ENCODE data around the gene COL27A1.
A peak's percentile ranks its signal among the peaks of the same experiment; 100 is the strongest.
"Not testable (repeated sequence)": the region's sequence is repeated elsewhere in the genome, so short reads cannot be mapped to it uniquely, and the experiment has no call there.

Gene COL27A1

DNA sequence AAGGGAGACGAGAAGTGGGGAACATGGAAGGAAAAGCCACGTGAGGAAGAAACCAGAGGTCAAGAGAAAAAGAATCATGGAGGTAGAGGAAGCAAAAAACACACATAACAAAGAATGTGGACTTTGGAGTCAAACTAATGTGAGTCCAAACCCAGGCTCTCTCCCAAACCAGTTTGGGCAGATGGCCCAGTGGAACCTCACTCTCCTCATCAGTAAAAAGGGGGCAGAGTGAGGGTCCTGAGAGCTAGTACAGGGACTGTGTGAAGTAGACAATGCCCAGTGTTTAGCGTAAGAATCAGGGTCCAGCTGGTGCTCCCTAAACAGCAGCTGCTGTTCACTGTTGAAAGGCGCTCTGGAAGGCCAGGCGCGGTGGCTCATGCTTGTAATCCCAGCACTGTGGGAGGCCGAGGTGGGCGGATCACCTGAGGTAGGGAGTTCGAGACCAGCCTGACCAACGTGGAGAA lies 173.1 kb downstream of the COL27A1 start:
- DNase-seq; H3K9me3 Mint-ChIP-seq; ATAC-seq; H3K27ac Mint-ChIP-seq; H3K4me1 Mint-ChIP-seq; H3K4me3 Mint-ChIP-seq; H3K36me3 Mint-ChIP-seq (ENCODE audit: low read depth); H3K27me3 Mint-ChIP-seq: not testable (repeated sequence)

DNA sequence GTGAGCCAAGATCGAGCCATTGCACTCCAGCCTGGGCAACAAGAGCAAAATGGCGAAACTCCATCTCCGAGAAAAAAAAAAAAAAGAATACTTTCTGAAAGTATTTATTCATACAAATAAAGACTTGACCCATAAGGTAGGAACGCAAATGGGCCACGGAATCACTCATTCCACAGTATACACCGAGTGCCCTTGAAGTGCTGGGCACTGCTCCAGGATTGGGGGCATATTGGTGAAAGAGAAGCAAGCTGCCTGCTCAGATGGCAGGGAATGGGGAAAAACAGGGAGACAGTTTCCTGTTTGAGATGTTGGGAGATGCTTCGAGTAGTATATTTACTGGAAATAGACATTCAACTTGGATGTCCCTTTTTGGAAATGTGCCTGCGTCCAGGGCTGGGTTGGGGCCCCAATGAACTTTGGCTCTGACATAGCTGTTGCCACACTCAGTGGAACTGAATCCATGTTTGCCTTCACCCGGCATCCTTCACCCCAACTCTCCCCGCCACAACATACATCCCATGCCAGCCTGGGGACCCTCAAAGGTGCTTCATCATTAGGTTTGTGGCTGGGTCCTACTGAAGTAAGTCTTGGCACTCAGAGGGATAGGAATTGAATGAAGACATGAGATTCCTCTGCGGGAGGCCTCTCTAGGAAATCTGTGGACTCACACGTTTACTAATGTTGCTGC lies 173.7 kb downstream of the COL27A1 start:
- H3K4me1 Mint-ChIP-seq; H3K36me3 Mint-ChIP-seq (ENCODE audit: low read depth); ATAC-seq; H3K27ac Mint-ChIP-seq; DNase-seq; H3K27me3 Mint-ChIP-seq; H3K9me3 Mint-ChIP-seq; H3K4me3 Mint-ChIP-seq: not testable (repeated sequence)

DNA sequence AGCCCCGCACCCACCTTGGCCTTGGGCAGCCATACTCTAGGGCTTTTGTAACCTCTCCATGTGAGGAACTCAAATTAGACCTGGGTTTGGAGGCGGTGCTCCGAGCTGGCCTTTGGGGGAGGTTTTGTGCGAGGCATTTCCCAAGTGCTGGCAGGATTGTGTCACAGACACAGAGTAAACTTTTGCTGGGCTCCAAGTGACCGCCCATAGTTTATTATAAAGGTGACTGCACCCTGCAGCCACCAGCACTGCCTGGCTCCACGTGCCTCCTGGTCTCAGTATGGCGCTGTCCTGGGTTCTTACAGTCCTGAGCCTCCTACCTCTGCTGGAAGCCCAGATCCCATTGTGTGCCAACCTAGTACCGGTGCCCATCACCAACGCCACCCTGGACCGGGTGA lies 174.3 kb downstream of the COL27A1 start, which contains the start of gene ORM2:
Gene ORM2, plus strand, starts transcription at position 245 of the 398 bp plus-strand sequence. Its CDS starts 36 bp downstream, at position 281.
- H3K27ac Mint-ChIP-seq, H3K4me3 Mint-ChIP-seq, ATAC-seq: not testable (repeated sequence)

DNA sequence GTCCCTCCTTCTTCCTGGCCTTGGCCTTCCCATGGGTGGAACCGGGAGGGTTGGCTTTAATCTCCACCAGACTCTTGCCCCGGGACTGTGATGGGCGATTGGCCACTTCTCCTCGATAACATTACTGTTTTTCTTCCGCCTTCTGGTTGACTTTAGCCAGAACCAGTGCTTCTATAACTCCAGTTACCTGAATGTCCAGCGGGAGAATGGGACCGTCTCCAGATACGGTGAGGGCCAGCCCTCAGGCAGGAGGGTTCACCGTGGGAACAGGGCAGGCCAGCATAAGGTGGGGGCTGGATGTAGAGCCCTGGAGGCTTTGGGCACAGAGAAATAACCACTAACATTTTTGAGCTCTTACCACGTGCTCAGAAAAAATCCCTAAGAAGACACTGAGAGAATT lies 175.3 kb downstream of the COL27A1 start:
- peaks cover 9% of the 10 kb centered on the region for H3K36me3 Mint-ChIP-seq (ENCODE audit: low read depth)

More for the DNA sequence above, 174.3 kb downstream of the COL27A1 start, which contains the start of gene ORM2:
- H3K9me3 Mint-ChIP-seq; H3K4me1 Mint-ChIP-seq; H3K27me3 Mint-ChIP-seq; DNase-seq; H3K36me3 Mint-ChIP-seq (ENCODE audit: low read depth): not testable (repeated sequence)

DNA sequence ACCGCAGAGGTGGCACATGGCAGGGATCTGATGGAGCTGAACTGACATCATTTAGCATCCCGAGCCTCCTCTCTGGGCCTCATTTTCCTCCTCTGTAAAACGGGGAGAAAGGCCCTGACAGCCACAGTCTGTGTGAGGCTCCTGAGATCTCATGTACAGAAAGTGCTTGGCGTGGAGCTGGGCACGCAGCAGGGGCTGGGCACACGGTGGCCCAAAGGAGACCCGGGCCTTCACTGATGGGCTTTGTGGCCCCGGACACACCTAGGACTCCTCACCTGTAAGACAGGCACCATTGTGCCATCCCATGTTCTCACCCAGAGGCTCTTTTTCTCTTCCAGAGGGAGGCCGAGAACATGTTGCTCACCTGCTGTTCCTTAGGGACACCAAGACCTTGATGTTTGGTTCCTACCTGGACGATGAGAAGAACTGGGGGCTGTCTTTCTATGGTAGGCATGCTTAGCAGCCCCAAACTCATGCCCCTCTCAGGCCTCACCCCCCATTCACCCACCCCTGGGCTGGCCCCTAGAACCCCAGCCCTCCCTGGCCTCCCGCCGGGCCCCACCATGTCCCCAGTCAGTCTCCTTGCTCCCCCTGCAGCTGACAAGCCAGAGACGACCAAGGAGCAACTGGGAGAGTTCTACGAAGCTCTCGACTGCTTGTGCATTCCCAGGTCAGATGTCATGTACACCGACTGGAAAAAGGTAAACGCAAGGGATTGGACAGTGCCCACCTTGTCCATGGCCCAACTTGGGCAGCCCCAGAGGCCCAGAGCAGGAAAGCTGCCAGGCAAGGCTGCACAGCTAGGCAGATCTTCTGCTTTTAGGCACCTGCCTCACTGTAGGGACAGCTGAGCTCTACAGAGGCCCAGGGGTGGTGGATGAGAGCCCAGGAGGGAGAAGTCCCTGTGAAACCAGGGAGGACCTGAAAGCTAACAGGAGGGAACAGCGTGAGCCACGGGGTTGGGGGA lies 176.2 kb downstream of the COL27A1 start:
- not testable (repeated sequence) for H3K9me3 Mint-ChIP-seq, H3K4me1 Mint-ChIP-seq, H3K27me3 Mint-ChIP-seq, H3K27ac Mint-ChIP-seq, H3K4me3 Mint-ChIP-seq, DNase-seq
- H3K36me3 Mint-ChIP-seq (ENCODE audit: low read depth): peaks cover 18% of the 10 kb centered on the region
- peak; percentile 9 for ATAC-seq

More for the DNA sequence above, 175.3 kb downstream of the COL27A1 start:
- ATAC-seq (no peak), DNase-seq (no peak)
- Mint-ChIP-seq H3K27me3 (no peaks in the 10 kb centered on the region), H3K4me1 (peaks cover 8% of the 10 kb centered on the region), H3K9me3 (peaks cover 4% of the 10 kb centered on the region), H3K4me3 (no peak overlapping the region), H3K27ac (no peak overlapping the region)

DNA sequence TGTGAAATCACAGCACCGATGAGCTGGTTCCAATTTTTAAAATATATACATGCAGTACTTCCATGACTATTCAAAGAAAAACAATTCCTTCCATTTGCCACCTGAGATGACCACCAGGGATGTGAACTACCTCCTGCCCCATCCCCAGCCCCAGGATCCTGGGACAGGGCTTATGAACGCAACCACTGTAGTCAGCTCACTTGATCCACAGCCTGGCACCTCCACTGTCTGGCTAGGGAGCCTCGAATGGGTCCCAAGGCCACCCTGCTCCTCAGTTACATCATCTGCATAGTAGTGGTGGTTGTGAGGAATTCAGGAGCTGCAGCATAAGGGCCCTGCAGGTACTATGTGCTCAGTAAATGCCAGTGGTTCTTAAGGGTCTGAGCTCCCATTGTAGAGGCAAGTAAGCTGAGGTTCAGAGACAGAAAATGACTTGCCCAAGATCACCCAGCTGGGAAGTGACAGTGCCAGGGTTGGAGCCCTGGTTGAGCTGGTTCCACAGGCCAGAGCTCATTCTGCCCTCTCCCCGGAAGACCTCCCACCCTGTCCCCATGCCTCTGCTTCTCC lies 177.2 kb downstream of the COL27A1 start:
- peaks cover 26% of the 10 kb centered on the region for H3K36me3 Mint-ChIP-seq (ENCODE audit: low read depth)
- H3K27ac Mint-ChIP-seq: peak overlapping the region; percentile 7
- DNase-seq, ATAC-seq, H3K9me3 Mint-ChIP-seq, H3K27me3 Mint-ChIP-seq, H3K4me1 Mint-ChIP-seq, H3K4me3 Mint-ChIP-seq: not testable (repeated sequence)

DNA sequence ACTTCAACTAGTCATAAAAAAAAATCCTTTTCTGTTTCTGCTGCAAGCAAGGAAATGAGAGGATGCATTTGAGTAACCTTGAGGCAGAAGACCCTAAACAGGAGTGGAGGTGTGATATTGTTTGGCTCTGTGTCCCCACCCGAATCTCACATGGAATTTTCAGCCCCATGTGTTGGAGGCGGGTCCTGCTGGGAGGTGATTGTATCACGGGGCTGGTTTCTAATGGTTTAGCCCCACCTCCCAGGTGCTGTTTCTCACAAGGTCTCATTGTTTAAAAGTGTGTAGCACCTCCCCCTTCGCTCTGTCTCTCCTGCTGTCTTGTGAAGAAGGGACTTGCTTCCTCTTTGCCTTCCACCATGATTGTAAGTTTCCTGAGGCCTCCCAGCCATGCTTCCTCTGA lies 178.4 kb downstream of the COL27A1 start:
- H3K9me3 Mint-ChIP-seq, ATAC-seq, H3K27me3 Mint-ChIP-seq, H3K4me1 Mint-ChIP-seq, H3K4me3 Mint-ChIP-seq, H3K27ac Mint-ChIP-seq, DNase-seq: not testable (repeated sequence)
- H3K36me3 Mint-ChIP-seq (ENCODE audit: low read depth): peaks cover 33% of the 10 kb centered on the region

DNA sequence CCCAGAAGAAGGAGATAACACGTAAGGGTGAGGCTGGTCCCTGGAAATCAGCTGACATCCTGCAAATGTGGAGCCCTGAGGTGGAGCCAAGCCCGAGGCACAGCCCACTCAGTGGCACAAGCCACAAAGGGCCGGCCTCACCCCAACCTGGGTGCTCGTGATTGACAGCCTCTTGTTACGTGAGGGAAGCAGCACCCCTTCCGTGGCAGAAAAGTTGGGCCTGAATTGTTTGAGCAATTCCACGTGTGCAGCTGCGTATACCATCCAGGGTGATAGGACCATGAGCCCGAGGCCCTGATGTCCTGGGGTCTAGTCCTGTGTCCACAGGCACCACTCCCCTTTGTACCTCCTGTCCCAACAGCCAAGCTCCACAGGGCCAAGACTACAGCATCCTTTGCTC lies 179.2 kb downstream of the COL27A1 start:
- DNase-seq (no peak), ATAC-seq (no peak)
- peaks cover 16% of the 10 kb centered on the region for H3K4me1 Mint-ChIP-seq
- peaks cover 4% of the 10 kb centered on the region for H3K9me3 Mint-ChIP-seq
- H3K27ac Mint-ChIP-seq: no peak overlapping the region
- H3K4me3 Mint-ChIP-seq: no peak overlapping the region
- H3K36me3 Mint-ChIP-seq (ENCODE audit: low read depth): peaks cover 38% of the 10 kb centered on the region
- H3K27me3 Mint-ChIP-seq: no peaks in the 10 kb centered on the region

DNA sequence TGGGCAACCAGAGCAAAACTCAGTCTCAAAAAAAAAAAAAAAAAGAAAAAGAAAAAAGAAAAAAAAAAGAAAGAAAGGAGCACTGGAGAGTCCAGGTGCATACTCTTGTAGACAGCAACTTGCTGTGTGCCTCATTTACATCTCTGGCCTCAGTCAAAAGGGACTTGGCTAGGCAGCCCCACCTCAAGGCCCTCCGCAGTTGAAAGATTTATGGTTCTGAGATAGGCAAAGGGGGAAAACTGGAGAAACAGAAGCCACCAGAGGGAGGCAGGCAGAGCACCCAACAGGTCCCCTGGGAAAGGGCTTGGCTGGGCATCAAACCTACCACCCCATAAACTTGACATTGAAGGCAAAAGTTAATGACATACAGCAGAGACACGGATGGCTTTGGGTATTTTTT lies 180.4 kb downstream of the COL27A1 start:
- H3K36me3 Mint-ChIP-seq (ENCODE audit: low read depth): peaks cover 46% of the 10 kb centered on the region
- H3K27ac Mint-ChIP-seq: no peak overlapping the region
- H3K4me1 Mint-ChIP-seq: peaks cover 22% of the 10 kb centered on the region
- ATAC-seq: no peak
- H3K9me3 Mint-ChIP-seq: peaks cover 4% of the 10 kb centered on the region
- H3K4me3 Mint-ChIP-seq: no peak overlapping the region
- no peak for DNase-seq
- H3K27me3 Mint-ChIP-seq: no peaks in the 10 kb centered on the region

DNA sequence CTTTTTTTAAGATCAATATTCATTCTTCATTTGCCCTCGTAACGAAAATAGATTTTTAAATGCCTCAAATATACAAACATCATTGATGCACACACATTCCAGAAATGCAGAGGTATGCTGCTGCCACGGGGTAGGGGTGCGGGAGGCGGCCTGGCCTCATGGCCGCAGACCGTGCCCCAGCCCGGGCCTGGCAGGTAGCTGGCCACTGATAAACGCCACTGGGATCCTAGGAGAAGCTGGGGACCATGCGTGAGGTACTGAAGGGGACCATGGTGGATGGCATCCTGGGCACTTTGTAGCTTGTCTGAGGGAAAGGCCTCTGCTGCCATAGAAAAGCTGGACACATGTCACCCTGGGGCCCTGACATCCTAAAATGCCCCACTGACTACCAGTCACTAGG lies 180.8 kb downstream of the COL27A1 start:
- Mint-ChIP-seq H3K27me3 (no peaks in the 10 kb centered on the region), H3K36me3 (ENCODE audit: low read depth) (peaks cover 50% of the 10 kb centered on the region), H3K4me3 (no peak overlapping the region), H3K9me3 (peaks cover 4% of the 10 kb centered on the region), H3K4me1 (peaks cover 18% of the 10 kb centered on the region), H3K27ac (no peak overlapping the region)
- ATAC-seq: no peak
- no peak for DNase-seq

DNA sequence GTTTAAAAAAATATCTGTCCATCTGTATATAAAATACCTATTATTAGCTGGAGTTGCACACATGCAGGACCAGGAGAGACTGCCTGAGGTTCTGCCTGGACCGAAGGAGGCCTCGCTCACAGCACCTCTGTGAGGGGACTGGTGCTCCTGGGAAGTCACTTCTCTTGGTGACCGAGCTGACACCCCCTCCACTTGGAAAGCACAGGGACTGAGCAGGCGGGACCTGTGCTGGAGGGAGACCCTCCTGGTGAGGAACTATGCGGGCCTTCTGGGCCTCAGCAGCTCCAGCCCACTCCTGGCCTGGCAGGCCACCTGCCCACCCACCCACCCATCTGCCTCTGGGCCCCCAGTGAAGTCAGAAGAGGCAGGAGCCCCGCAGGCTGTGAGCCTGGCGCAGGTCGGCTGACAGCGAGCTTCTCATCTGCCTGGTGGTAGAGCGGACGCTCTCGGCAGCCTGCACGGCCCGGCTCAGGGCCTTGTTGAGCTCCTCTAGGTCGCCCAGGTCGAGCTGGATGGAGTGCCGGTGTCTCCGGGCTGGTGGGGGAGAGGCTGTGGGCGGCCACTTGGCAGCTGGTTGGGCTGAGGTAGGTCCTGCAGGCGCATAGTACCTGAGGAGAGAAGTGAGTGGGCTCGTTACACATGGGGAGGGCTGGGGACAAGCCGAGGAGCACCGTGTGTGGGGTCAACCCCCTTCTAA lies 181.5 kb downstream of the COL27A1 start:
- ATAC-seq (no peak), DNase-seq (no peak)
- Mint-ChIP-seq H3K27me3 (no peaks in the 10 kb centered on the region), H3K4me1 (peaks cover 15% of the 10 kb centered on the region), H3K4me3 (no peak overlapping the region), H3K9me3 (peaks cover 4% of the 10 kb centered on the region), H3K27ac (no peak overlapping the region), H3K36me3 (ENCODE audit: low read depth) (peaks cover 57% of the 10 kb centered on the region)

DNA sequence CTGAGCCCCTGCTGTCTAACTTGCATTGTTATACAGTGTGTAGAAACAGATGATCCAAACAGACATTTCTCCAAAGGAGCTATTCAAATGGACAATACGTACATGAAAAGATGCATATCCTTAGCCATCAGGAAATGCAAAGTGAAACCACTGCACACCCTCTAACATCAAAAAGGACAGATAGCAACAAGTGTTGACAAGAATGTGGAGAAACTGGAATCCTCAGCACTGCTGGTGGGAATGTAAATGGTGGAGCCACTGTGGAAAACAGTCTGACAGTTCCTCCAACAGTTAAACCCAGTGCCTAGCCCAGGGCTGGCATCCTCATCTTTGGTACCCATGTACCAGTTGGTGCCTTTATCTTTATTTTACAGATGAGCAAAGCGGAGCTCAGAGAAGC lies 182.8 kb downstream of the COL27A1 start:
- Mint-ChIP-seq H3K36me3 (ENCODE audit: low read depth) (peaks cover 65% of the 10 kb centered on the region), H3K4me3 (no peak overlapping the region), H3K4me1 (peaks cover 15% of the 10 kb centered on the region), H3K27me3 (no peaks in the 10 kb centered on the region), H3K27ac (peak overlapping the region; percentile 40), H3K9me3 (peaks cover 4% of the 10 kb centered on the region)
- DNase-seq (no peak), ATAC-seq (no peak)

DNA sequence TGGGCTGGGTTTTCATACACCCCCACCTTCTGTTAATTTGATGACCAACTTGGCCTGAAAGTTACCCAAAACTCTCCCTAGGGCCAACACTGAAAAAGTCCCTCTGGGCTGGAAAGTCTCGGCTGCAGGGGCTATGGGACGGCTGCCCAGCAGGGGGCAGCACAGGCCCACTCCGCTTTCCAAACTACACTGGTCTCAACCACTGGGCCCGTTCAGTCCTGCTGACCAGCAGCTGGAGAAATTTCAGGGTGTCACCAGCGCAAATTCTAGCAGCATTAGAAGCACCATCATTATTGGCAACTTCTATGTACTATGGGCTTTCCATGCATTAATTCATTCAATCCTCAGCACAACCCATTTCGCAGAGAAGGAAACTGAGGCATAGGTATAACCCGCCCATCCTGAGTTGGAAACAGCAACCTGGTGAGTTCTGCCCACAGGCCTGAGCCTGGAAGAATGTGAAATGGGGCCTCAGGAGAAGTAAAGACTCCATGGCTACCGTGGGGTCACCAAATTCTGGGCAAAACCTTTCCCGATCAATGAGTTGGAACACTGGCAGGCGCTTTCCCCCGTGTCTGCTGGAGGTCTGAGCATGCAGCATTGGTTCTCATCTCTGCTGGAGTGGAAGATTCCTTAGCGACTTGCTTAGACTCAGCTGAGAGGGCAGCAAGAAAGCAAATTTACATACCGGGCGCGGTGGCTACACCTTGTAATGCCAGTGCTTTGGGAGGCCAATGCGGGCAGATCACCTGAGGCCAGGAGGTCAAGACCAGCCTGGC lies 184.0 kb downstream of the COL27A1 start:
- no peak overlapping the region for H3K4me3 Mint-ChIP-seq
- DNase-seq: peak; percentile 75
- peak; percentile 63 for ATAC-seq
- H3K27me3 Mint-ChIP-seq: no peaks in the 10 kb centered on the region
- peaks cover 4% of the 10 kb centered on the region for H3K9me3 Mint-ChIP-seq
- peaks cover 15% of the 10 kb centered on the region for H3K4me1 Mint-ChIP-seq
- peak overlapping the region; percentile 31 for H3K27ac Mint-ChIP-seq
- H3K36me3 Mint-ChIP-seq (ENCODE audit: low read depth): peaks cover 75% of the 10 kb centered on the region
